Central memory CD8-positive, alpha-beta T cell (primary cell): ENCODE results near the gene SLC17A6.

Experiments used
- ATAC-seq: fragments of 150-1000 bp; cut with Tn5 transposase; replicated peaks from 2 replicates; pipeline ENCODE4 v1.10.0; 2022; ENCODE audit warnings: mild to moderate bottlenecking, moderate FRiP score, moderate number of reproducible peaks; ENCODE audit not compliant: poor library complexity, severe bottlenecking; ENCODE audit errors: extremely low read depth
- DNase-seq, 2 donors: peaks; one replicate each; pipeline ENCODE4 v3.0.0; 2021; ENCODE audit warnings: low spot score in 2 of 2
- H3K27ac Mint-ChIP-seq: one replicate; pipeline ENCODE4 v1.8.0; 2022; ENCODE audit warnings: low read depth, mild to moderate bottlenecking, moderate library complexity, mixed read lengths
- H3K27me3 Mint-ChIP-seq: one replicate; pipeline ENCODE4 v1.8.0; 2022; ENCODE audit warnings: mixed read lengths
- H3K36me3 Mint-ChIP-seq: one replicate; pipeline ENCODE4 v1.8.0; 2022; ENCODE audit warnings: mild to moderate bottlenecking, moderate library complexity, mixed read lengths; ENCODE audit not compliant: insufficient read depth
- H3K4me1 Mint-ChIP-seq: one replicate; pipeline ENCODE4 v1.8.0; 2022; ENCODE audit warnings: mixed read lengths
- H3K4me3 Mint-ChIP-seq: one replicate; pipeline ENCODE4 v1.8.0; 2022; ENCODE audit warnings: mild to moderate bottlenecking, moderate library complexity, mixed read lengths
- H3K9me3 Mint-ChIP-seq: one replicate; pipeline ENCODE4 v1.8.0; 2022; ENCODE audit warnings: mixed read lengths

SLC17A6 gene

DNA sequence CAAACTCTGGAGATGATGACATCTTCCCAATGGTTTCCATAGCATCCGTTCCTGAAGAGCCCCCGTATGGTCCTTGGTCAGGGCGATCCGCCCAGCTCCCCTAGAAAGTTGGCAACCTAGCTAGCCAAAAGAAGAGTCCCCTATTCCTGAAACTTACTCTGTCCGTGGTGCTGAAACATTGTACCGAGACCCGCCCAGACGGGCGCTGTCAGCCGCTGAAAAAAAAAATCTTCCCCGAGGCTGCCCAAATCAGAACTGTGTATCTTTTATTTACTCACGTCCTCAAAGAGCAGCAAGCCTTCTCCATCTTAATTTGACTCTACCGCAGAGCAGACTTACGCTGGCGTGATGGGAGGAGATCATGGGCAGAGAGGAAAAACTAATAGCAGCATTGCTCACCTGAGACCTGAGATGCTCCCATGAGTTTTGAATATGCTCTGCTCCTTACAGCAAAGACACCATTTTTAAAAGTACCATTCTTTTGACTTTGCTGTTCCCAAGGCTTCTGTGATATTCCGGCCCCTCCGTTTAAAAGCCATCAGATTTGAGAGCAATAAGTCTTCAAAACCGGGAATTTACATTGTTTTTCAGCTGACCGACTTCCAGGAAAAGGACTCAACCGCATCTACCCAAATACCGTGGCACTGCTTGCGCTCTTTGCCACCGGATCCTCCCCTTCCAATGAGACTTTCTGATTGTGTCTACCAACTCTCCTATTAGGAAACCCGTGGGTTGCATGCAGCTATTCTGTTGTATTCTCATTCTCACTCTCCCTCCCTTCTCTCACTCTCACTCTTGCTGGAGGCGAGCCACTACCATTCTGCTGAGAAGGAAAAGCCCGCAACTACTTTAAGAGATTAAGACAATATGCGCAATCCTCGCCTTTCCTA lies at the start of gene SLC17A6:
TSS of gene SLC17A6 (plus strand) at position 786 of the 890 bp plus-strand sequence. CDS start 153 bp downstream, outside the sequence.
- Mint-ChIP-seq H3K27ac (no peak within 1 kb of the TSS), H3K4me3 (no peak within 1 kb of the TSS), H3K9me3 (peaks cover 6% of the 10 kb centered on the region), H3K27me3 (peaks cover 70% of the 10 kb centered on the region), H3K36me3 (peaks cover 2% of the 10 kb centered on the region), H3K4me1 (peaks cover 12% of the 10 kb centered on the region)
- ATAC-seq, result no peak
- DNase-seq, result no peak

DNA sequence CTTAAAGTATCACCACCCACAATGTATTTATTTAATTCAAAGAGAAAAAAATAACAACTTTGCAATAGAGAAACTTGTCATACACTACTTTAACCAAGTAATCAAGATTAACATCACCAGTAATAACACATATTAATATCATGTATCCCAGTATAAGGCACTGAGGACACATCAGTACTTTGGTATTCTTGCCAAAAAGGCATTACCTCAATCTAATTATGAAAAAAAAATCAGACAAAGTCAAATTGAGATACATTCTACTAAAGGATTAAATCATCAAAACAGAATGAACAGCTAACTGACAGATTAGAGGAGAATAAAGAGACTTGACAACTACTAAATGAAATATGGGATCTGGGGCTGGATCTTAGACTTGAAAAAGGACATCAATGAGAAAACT lies 35.8 kb upstream of the SLC17A6 start:
- Mint-ChIP-seq H3K9me3 (no peaks in the 10 kb centered on the region), H3K27ac (no peak overlapping the region), H3K36me3 (no peaks in the 10 kb centered on the region), H3K4me1 (no peaks in the 10 kb centered on the region), H3K4me3 (no peak overlapping the region), H3K27me3 (no peaks in the 10 kb centered on the region)
- ATAC-seq, result no peak
- no peak for DNase-seq

DNA sequence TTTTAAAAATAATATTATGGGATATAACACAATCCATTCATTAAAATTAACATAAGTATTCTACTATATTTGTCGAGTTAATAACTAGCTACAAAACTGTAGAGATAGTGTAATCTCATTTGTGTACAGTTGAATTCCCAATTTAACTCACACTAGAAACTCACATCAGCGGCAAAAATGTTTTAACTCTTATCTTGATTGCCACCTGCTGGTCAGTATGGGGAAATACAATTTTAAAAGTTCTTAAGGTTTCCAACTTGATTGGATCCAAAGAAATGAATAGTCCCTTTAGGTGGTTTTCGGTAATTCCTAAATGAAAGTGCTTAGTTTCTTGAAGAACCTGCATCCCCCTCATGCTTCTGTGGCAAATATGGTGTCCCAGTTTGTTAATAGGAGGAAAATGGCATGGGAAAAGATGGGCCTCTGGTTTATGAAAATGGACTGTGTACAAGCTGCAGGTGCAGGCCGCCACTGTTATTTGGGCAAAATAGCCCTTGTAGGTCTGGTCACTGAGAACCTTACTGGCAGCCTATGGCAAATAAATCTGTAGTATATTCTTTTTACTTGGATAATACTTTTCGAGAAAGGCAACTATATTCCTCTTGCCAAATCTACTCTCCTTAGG lies 33.7 kb upstream of the SLC17A6 start:
- no peak overlapping the region for H3K4me3 Mint-ChIP-seq
- no peak for DNase-seq
- no peak for ATAC-seq
- H3K9me3 Mint-ChIP-seq, result no peaks in the 10 kb centered on the region
- no peaks in the 10 kb centered on the region for H3K27me3 Mint-ChIP-seq
- H3K4me1 Mint-ChIP-seq, result no peaks in the 10 kb centered on the region
- H3K27ac Mint-ChIP-seq, result no peak overlapping the region
- H3K36me3 Mint-ChIP-seq, result no peaks in the 10 kb centered on the region

DNA sequence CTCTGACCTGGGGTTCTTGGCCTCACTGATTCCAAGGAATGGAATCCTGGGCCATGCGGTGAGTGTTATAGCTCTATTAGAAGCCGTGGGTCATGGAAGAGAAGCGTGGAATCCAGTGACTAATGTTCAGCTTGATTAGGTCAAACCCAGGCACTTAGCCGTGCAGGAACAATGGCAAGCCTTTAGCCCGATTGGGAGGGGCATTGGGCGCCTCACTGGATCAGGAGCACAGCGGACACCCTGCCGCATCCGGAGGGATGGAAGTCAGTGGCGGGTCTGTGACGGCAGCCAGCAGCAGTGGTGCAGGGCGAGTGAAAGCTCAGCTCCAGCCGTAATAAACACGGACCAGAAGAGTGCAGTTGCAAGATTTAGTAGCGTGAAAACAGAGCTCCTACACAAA lies 20.5 kb upstream of the SLC17A6 start:
- Mint-ChIP-seq H3K36me3 (no peaks in the 10 kb centered on the region), H3K4me3 (no peak overlapping the region), H3K9me3 (no peaks in the 10 kb centered on the region), H3K4me1 (no peaks in the 10 kb centered on the region), H3K27ac (no peak overlapping the region), H3K27me3 (no peaks in the 10 kb centered on the region)
- DNase-seq, result no peak
- no peak for ATAC-seq

DNA sequence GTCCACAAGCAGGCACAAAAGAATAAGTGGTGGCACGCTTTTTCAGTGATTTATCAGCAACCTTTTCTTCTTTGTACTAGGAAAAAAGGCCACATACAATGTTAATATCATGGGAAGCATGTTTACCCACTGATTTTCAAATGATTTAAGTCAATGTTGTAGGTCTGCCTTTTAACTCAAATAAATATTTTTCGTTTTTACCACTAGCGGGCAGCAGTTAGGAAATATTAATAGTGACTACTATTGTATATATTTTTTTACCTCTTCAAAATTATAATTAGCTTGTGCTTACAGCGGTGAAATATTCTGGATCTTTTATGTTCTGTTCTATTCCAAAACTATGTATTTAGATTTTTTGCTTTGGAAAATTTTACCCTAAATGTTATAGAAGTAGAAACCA lies 6.4 kb upstream of the SLC17A6 start:
- no peak overlapping the region for H3K4me3 Mint-ChIP-seq
- no peaks in the 10 kb centered on the region for H3K36me3 Mint-ChIP-seq
- ATAC-seq (no peak), DNase-seq (no peak)
- peaks cover 23% of the 10 kb centered on the region for H3K27me3 Mint-ChIP-seq
- no peaks in the 10 kb centered on the region for H3K9me3 Mint-ChIP-seq
- H3K4me1 Mint-ChIP-seq, result no peaks in the 10 kb centered on the region
- H3K27ac Mint-ChIP-seq, result no peak overlapping the region

DNA sequence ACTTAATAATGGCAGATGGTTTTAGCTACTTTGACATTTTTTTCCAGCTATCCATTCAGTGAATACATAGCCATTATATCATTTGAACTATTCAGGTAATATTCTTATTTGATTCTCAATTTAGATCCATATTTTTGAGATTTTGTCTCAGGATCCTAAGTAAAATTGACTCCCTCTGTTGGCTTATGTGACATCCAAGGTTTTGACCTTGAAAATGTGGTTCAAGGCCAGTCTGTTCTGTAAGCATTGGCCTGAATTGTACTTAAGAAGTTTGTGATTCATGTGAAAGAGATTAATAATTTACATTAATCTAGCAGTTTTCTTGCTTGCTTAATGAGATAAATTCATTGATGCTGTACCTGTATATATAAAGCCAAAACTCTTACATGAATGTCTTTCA lies 1.6 kb upstream of the SLC17A6 start:
- no peak overlapping the region for H3K27ac Mint-ChIP-seq
- peaks cover 57% of the 10 kb centered on the region for H3K27me3 Mint-ChIP-seq
- no peak overlapping the region for H3K4me3 Mint-ChIP-seq
- ATAC-seq (no peak), DNase-seq (no peak)
- peaks cover 12% of the 10 kb centered on the region for H3K4me1 Mint-ChIP-seq
- H3K36me3 Mint-ChIP-seq, result no peaks in the 10 kb centered on the region
- H3K9me3 Mint-ChIP-seq, result peaks cover 6% of the 10 kb centered on the region

DNA sequence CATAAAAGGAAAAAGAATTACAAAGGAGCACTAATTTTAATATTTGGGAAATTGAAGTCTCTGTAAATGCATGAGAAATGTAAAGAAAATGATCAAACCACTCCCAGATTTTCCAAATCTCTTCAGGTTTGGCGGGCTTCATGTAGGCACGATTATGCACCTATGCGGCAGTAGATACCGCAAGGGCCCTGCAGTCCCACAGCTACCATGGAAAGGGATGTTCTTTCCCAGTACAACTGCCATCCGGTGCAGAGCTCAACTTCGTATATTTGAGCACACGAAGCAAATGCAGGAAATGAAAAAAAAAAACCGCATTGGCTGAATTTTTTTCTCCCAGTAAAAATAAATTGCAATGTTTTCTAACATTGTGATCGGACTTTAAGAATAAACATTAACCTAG lies 1.4 kb downstream of the SLC17A6 start:
- Mint-ChIP-seq H3K9me3 (peaks cover 6% of the 10 kb centered on the region), H3K36me3 (peaks cover 2% of the 10 kb centered on the region), H3K27me3 (peaks cover 88% of the 10 kb centered on the region), H3K4me1 (peaks cover 12% of the 10 kb centered on the region), H3K4me3 (no peak overlapping the region), H3K27ac (no peak overlapping the region)
- no peak for DNase-seq
- no peak for ATAC-seq

DNA sequence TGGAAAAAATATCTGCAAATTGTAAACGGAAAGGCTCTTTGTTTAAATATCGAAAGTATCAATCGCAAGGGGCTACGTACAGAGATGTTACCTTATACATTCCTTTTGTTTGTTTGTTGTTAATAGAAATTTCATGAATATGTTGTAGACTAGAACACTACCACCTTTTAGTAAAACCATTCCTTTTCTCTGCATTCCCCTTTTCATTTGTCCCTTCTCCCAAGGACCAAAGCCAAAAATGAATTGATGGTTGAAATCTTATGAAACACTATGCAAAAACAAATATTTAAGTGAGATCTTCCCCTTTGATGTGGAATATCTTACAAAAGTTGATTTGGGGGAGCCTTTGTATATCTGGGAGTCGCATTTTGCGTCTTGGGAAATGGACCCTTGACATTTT lies 2.1 kb downstream of the SLC17A6 start:
- Mint-ChIP-seq H3K27ac (no peak overlapping the region), H3K27me3 (peaks cover 91% of the 10 kb centered on the region), H3K9me3 (peaks cover 6% of the 10 kb centered on the region), H3K4me1 (peaks cover 12% of the 10 kb centered on the region), H3K4me3 (no peak overlapping the region), H3K36me3 (peaks cover 2% of the 10 kb centered on the region)
- DNase-seq (no peak), ATAC-seq (no peak)

DNA sequence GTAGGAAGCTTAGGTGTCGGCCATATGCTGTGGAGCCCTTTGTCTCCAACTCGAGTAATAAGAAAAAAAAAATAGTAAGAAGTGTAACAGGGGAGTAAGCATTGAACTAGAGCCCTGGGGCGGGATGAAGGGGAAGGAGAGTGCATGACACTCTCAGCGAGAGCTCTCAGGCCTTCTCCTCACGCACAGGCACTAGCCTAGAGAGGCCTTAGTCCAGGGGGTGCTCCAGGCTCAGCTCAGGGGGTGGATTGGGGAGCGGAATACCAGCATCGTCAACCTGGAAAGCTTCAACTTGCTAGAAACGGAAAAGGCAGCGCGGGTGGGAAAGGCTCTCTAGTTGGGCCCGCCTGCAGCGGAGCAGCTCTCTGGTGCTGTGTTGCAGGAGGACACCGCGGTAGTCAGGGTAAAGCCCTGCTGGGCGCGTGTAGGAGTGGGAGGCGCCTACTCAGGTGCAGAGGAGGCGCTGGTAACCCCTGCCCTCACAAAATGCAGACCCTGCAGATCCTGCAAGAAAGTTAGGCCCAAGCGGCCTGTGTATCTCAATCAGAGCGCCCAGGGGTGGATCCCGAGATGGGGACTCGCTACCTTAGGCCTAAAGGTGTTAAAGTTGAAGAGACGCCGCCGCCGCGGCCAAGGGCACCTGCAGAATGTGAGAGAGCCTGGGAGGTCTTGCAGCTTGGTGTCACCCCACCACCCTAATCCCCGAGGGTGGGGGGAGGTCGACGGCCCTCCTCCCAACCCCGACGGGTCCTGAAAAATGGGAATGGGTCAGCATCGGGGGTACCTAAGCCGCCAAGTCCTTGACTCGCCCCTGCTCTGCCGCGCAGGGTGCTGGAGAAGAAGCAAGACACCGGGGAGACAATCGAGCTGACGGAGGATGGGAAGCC lies 2.8 kb downstream of the SLC17A6 start:
- peaks cover 2% of the 10 kb centered on the region for H3K36me3 Mint-ChIP-seq
- H3K9me3 Mint-ChIP-seq, result peaks cover 6% of the 10 kb centered on the region
- H3K27me3 Mint-ChIP-seq, result peaks cover 87% of the 10 kb centered on the region
- H3K4me3 Mint-ChIP-seq, result no peak overlapping the region
- no peak for DNase-seq
- peaks cover 12% of the 10 kb centered on the region for H3K4me1 Mint-ChIP-seq
- no peak overlapping the region for H3K27ac Mint-ChIP-seq
- ATAC-seq, result no peak

DNA sequence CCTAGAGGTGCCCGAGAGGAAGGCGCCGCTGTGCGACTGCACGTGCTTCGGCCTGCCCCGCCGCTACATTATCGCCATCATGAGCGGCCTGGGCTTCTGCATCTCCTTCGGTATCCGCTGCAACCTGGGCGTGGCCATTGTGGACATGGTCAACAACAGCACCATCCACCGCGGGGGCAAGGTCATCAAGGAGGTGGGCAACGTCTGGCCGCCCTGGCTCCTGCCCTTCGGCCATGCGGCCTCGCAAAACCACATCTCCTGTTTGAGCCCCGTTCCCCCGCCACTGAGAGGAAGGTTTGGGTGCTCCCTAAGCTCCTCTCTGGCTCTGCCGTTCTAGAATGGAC lies 3.4 kb downstream of the SLC17A6 start:
- H3K4me1 Mint-ChIP-seq, result peaks cover 12% of the 10 kb centered on the region
- ATAC-seq, result no peak

DNA sequence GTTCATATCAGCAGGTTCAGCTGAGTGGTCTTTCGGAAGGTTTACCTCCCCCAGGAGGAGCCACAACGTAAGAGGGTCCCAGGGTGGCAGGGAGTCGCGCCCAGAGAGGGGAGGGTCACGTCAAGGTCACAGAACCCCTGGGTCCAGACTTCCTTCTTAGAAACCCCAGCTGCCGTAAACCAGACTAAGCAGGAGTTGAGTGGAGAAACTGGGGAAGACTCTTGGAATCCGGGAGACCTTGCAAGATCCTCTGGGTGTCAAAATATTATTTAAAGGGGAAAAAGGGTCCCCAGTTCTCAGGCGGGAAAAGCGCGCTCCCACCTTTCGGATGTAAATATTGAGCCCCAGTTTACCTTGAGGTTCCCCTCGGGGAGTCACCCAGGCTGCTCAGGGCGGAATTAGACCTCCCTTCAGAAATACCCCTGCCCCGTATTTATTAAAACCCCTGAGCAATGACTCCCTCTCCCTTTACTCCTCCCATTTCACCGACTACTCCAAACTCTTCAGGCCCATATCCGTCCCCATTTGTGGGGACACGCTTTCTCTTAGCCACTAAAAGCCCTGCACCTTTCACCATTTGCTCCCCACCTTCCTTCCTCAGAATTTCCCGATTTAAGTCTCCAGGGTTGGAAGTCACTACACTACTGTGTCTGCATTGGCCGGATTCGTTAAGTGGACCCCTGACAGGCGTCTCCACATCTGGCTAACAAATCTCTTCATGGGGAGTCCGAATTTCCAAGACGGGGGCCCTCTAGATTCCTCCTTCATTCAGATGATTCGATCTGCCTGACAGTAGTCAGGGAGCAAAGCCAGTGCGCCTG lies 4.2 kb downstream of the SLC17A6 start:
- no peak for ATAC-seq
- Mint-ChIP-seq H3K27me3 (peaks cover 87% of the 10 kb centered on the region), H3K4me1 (peaks cover 12% of the 10 kb centered on the region), H3K4me3 (no peak overlapping the region), H3K27ac (no peak overlapping the region), H3K36me3 (peaks cover 2% of the 10 kb centered on the region), H3K9me3 (peaks cover 6% of the 10 kb centered on the region)
- no peak for DNase-seq

More for the DNA sequence above, 3.4 kb downstream of the SLC17A6 start:
- no peak for DNase-seq
- H3K27ac Mint-ChIP-seq, result no peak overlapping the region
- H3K36me3 Mint-ChIP-seq, result peaks cover 2% of the 10 kb centered on the region
- peaks cover 6% of the 10 kb centered on the region for H3K9me3 Mint-ChIP-seq
- H3K4me3 Mint-ChIP-seq, result no peak overlapping the region
- H3K27me3 Mint-ChIP-seq, result peaks cover 92% of the 10 kb centered on the region

DNA sequence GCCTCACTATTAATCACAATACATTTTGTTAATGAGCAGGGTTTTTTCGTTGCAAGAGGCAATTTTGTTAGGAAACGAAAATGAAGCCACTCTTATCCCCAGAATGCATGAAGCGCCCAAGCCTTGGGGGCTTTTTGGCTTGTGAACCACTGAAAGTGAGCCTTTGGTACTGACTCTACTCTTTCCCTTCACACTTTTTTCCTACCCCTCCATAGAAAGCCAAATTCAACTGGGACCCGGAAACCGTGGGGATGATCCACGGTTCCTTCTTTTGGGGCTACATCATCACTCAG lies 4.8 kb downstream of the SLC17A6 start:
- Mint-ChIP-seq H3K4me3 (no peak overlapping the region), H3K27ac (no peak overlapping the region), H3K9me3 (peaks cover 6% of the 10 kb centered on the region), H3K36me3 (peaks cover 2% of the 10 kb centered on the region), H3K4me1 (peaks cover 10% of the 10 kb centered on the region), H3K27me3 (peaks cover 87% of the 10 kb centered on the region)
- ATAC-seq (no peak), DNase-seq (no peak)
